Astrocyte (in vitro differentiated cells and primary cell): ENCODE measurements around the gene ALOX12B. TPM values are rescaled to one million over a fixed set of nuclear protein-coding genes. Genes with fewer than 3 reads are reported as not detected.

ENCODE experiments used
- DNase-seq: peaks from one replicate; pipeline ENCODE4 v3.0.0-alpha.2; 2010; ENCODE audit warnings: low read depth
- FAIRE-seq: peaks from 2 replicates; lab custom pipeline; 2011; peaks lifted over from hg19 to GRCh38; lab: Jason Lieb, UNC
- H2AFZ ChIP-seq: 2 replicates; pipeline ENCODE4 v1.6.0; 2012; ENCODE audit warnings: low read depth, low read length, inconsistent platforms
- H3K27ac ChIP-seq: 2 replicates; pipeline ENCODE4 v1.5.1; 2011; ENCODE audit warnings: low read depth, low read length, inconsistent platforms
- H3K27me3 ChIP-seq: 2 replicates; pipeline ENCODE4 v1.6.0; 2011; ENCODE audit warnings: low read length, inconsistent platforms; ENCODE audit not compliant: insufficient read depth
- H3K36me3 ChIP-seq: 2 replicates; pipeline ENCODE4 v1.5.1; 2011; ENCODE audit warnings: low read length, inconsistent platforms; ENCODE audit not compliant: insufficient read depth
- H3K4me1 ChIP-seq: 2 replicates; pipeline ENCODE4 v1.5.1; 2011; ENCODE audit warnings: low read length, inconsistent platforms; ENCODE audit not compliant: insufficient read depth
- H3K4me2 ChIP-seq: 2 replicates; pipeline ENCODE4 v1.6.0; 2012; ENCODE audit warnings: low read length, inconsistent platforms
- H3K4me3 ChIP-seq: 2 replicates; pipeline ENCODE4 v1.5.1; 2011; ENCODE audit warnings: low read depth, mild to moderate bottlenecking, low read length, inconsistent platforms; ENCODE audit not compliant: insufficient read depth
- H3K79me2 ChIP-seq: 2 replicates; pipeline ENCODE4 v1.6.0; 2012; ENCODE audit warnings: mild to moderate bottlenecking, low read length, inconsistent platforms; ENCODE audit not compliant: insufficient read depth
- H3K9ac ChIP-seq: 2 replicates; pipeline ENCODE4 v1.6.0; 2012; ENCODE audit warnings: mild to moderate bottlenecking, low read length, inconsistent platforms
- H3K9me3 ChIP-seq: 2 replicates; pipeline ENCODE4 v1.5.1; 2012; ENCODE audit warnings: low read depth, mild to moderate bottlenecking, low read length, inconsistent platforms; ENCODE audit not compliant: insufficient read depth
- H4K20me1 ChIP-seq: 2 replicates; pipeline ENCODE4 v1.6.0; 2012; ENCODE audit warnings: low read length, inconsistent platforms; ENCODE audit not compliant: insufficient read depth
- H3K27ac Mint-ChIP-seq: one replicate; pipeline ENCODE4 v1.8.0; 2021; ENCODE audit warnings: mild to moderate bottlenecking, mixed read lengths; ENCODE audit not compliant: unreplicated experiment
- H3K27me3 Mint-ChIP-seq: one replicate; pipeline ENCODE4 v1.8.0; 2021; ENCODE audit warnings: low read depth, mixed read lengths; ENCODE audit not compliant: unreplicated experiment
- H3K36me3 Mint-ChIP-seq: one replicate; pipeline ENCODE4 v1.8.0; 2021; ENCODE audit warnings: low read depth, mixed read lengths; ENCODE audit not compliant: unreplicated experiment
- H3K4me1 Mint-ChIP-seq: one replicate; pipeline ENCODE4 v1.8.0; 2021; ENCODE audit warnings: low read depth, mixed read lengths; ENCODE audit not compliant: unreplicated experiment
- H3K4me3 Mint-ChIP-seq: one replicate; pipeline ENCODE4 v1.8.0; 2021; ENCODE audit warnings: mild to moderate bottlenecking, moderate library complexity, mixed read lengths; ENCODE audit not compliant: unreplicated experiment
- H3K9me3 Mint-ChIP-seq: one replicate; pipeline ENCODE4 v1.8.0; 2021; ENCODE audit warnings: mild to moderate bottlenecking, mixed read lengths; ENCODE audit not compliant: unreplicated experiment
- EZH2 ChIP-seq: IDR thresholded peaks from 2 replicates; pipeline ENCODE4 v1.6.1; 2012; ENCODE audit warnings: mild to moderate bottlenecking, low read length, inconsistent platforms; ENCODE audit not compliant: insufficient read depth
- total RNA-seq: library from RNA; stranded (reverse); gene quantifications from 2 replicates; pipeline ENCODE4 v1.2.1, GENCODE V29; 2021
- TF ChIP-seq, protein P1 (sequence below): IDR thresholded peaks from 2 replicates; pipeline ENCODE4 v1.5.1; 2011; ENCODE audit warnings: low read depth, mild to moderate bottlenecking, inconsistent platforms, low read length, moderate library complexity; ENCODE audit not compliant: insufficient read depth

The ALOX12B gene
- total RNA-seq, 1 donor from 2014 or later: not detected

DNA sequence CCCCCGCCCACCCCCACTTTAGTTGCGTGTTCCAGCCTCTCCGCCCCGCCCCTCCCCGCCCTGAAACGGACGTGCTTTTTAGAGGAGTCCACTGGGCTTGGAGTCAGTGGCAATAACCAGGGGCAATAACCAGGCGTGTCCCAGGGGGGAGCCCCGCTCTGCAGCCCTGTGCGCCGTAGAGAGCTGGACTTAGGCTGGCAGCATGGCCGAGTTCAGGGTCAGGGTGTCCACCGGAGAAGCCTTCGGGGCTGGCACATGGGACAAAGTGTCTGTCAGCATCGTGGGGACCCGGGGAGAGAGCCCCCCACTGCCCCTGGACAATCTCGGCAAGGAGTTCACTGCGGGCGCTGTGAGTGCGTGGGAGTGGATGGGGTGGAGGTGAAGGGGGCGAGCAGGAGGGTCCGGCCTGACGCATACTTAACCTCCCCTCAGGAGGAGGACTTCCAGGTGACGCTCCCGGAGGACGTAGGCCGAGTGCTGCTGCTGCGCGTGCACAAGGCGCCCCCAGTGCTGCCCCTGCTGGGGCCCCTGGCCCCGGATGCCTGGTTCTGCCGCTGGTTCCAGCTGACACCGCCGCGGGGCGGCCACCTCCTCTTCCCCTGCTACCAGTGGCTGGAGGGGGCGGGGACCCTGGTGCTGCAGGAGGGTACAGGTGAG lies 48.4 kb downstream of the ALOX12B start, which contains the start of gene ALOX15B:
Gene ALOX15B (plus strand): TSS at position 106 of the 657 bp plus-strand sequence. CDS start 97 bp downstream, at position 203.
- H3K27ac Mint-ChIP-seq: no peak within 1 kb of the TSS
- Histone ChIP-seq H4K20me1 (no peaks in the 10 kb centered on the region), H3K4me3 (no peak within 1 kb of the TSS), H2AFZ (peak within 1 kb of the TSS; percentile 18), H3K27me3 (peaks cover 20% of the 10 kb centered on the region), H3K4me2 (no peak within 1 kb of the TSS), H3K9me3 (no peaks in the 10 kb centered on the region), H3K79me2 (no peaks in the 10 kb centered on the region), H3K36me3 (no peaks in the 10 kb centered on the region), H3K27ac (no peak within 1 kb of the TSS), H3K4me1 (peaks cover 7% of the 10 kb centered on the region), H3K9ac (no peak within 1 kb of the TSS)
- H3K4me3 Mint-ChIP-seq: no peak within 1 kb of the TSS
- H3K36me3 Mint-ChIP-seq: no peaks in the 10 kb centered on the region
- peaks cover 34% of the 10 kb centered on the region for H3K27me3 Mint-ChIP-seq
- H3K4me1 Mint-ChIP-seq: no peaks in the 10 kb centered on the region
- H3K9me3 Mint-ChIP-seq: no peaks in the 10 kb centered on the region
- TF ChIP-seq, protein P1, sequence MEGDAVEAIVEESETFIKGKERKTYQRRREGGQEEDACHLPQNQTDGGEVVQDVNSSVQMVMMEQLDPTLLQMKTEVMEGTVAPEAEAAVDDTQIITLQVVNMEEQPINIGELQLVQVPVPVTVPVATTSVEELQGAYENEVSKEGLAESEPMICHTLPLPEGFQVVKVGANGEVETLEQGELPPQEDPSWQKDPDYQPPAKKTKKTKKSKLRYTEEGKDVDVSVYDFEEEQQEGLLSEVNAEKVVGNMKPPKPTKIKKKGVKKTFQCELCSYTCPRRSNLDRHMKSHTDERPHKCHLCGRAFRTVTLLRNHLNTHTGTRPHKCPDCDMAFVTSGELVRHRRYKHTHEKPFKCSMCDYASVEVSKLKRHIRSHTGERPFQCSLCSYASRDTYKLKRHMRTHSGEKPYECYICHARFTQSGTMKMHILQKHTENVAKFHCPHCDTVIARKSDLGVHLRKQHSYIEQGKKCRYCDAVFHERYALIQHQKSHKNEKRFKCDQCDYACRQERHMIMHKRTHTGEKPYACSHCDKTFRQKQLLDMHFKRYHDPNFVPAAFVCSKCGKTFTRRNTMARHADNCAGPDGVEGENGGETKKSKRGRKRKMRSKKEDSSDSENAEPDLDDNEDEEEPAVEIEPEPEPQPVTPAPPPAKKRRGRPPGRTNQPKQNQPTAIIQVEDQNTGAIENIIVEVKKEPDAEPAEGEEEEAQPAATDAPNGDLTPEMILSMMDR: no peak
- no peak for TF ChIP-seq EZH2
- DNase-seq (no peak), FAIRE-seq (no peak)

DNA sequence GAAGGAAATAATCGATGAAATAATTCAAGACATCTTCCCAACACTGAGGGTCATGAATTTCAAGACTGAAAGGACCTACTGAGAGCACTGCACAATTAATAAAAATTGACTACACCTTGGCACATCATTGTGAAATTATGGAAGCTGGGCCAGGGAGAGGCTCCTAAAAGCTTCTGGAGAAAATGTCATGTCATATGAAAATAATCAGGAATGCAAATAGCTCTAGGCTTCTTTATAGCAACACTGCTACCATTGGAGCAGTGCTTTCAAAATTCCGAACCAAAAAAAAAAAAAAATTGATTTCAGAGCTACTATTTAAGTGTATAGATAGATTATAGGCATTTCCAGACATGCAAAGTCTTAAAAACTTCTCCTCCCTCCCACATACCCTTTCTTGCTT lies 55.1 kb downstream of the ALOX12B start:
- peaks cover 5% of the 10 kb centered on the region for H3K9me3 Mint-ChIP-seq
- no peak for FAIRE-seq

More for the DNA sequence above, 55.1 kb downstream of the ALOX12B start:
- H3K27ac ChIP-seq: no peak overlapping the region
- H3K36me3 ChIP-seq: no peaks in the 10 kb centered on the region
- no peaks in the 10 kb centered on the region for H3K4me1 ChIP-seq
- peaks cover 37% of the 10 kb centered on the region for H3K27me3 Mint-ChIP-seq
- no peak overlapping the region for H3K4me2 ChIP-seq
- no peak for DNase-seq
- H3K27ac Mint-ChIP-seq: no peak overlapping the region
- H3K4me1 Mint-ChIP-seq: no peaks in the 10 kb centered on the region
- no peak for TF ChIP-seq EZH2
- TF ChIP-seq, protein P1: no peak
- no peak overlapping the region for H3K4me3 ChIP-seq
- peaks cover 2% of the 10 kb centered on the region for H3K9me3 ChIP-seq
- no peaks in the 10 kb centered on the region for H3K36me3 Mint-ChIP-seq
- H4K20me1 ChIP-seq: no peaks in the 10 kb centered on the region
- no peak overlapping the region for H3K9ac ChIP-seq
- H2AFZ ChIP-seq: no peak overlapping the region
- H3K79me2 ChIP-seq: no peaks in the 10 kb centered on the region
- H3K27me3 ChIP-seq: peaks cover 25% of the 10 kb centered on the region
- H3K4me3 Mint-ChIP-seq: no peak overlapping the region
